HepG2 (cell line): ENCODE results near the gene IFITM5. TPM values are rescaled to one million over a fixed set of nuclear protein-coding genes. Genes with fewer than 3 reads are reported as not detected.
"Not testable (repeated sequence)": the region's sequence is repeated elsewhere in the genome, so short reads cannot be mapped to it uniquely, and the experiment has no call there.

Source experiments
- ATAC-seq: fragments of 200-7000 bp; cut with Tn5 transposase; 3 replicates; pipeline ENCODE4 v1.9.1; 2020; ENCODE audit warnings: mild to moderate bottlenecking, moderate library complexity
- BruUV-seq: library from RNA; stranded (reverse); fragments of 400-500 nt; replicated peaks from 2 replicates; lab custom pipeline; 2021; lab: Mats Ljungman, UMichigan
- CTCF ChIA-PET: fragments of 300-600 bp; formaldehyde crosslinking; extraction: SDS; loops from one replicate; lab custom pipeline; 2021; ENCODE audit warnings: low total read pairs, inconsistent platforms, low intra/inter-chr PET ratio; lab: Yijun Ruan, JAX
- POLR2A ChIA-PET: fragments of 350-600 bp; sonication (Branson Sonifier 250); formaldehyde crosslinking; loops from one replicate; lab custom pipeline; 2020; ENCODE audit warnings: antibody characterized with exemption, inconsistent platforms; lab: Yijun Ruan, JAX
- DNase-seq: peaks from one replicate; pipeline ENCODE4 v3.0.0-alpha.2; 2015; ENCODE audit warnings: low spot score
- FAIRE-seq: peaks from 3 replicates; lab custom pipeline; 2011; peaks lifted over from hg19 to GRCh38; lab: Jason Lieb, UNC
- H2AFZ ChIP-seq: one replicate; pipeline ENCODE4 v1.6.1; 2011; ENCODE audit warnings: low read length, inconsistent platforms
- H3K27ac ChIP-seq: fragments of 300-600 bp; 3 replicates; pipeline ENCODE4 v1.8.0; 2011; ENCODE audit warnings: mixed run types, mild to moderate bottlenecking, mixed read lengths, low read length, inconsistent platforms; ENCODE audit not compliant: insufficient read depth; ENCODE audit errors: extremely low read length
- H3K27me3 ChIP-seq, 2 experiments: fragments of 200-600 bp in 1 of 2; 2 replicates in 1 of 2; 3 replicates in 1 of 2; pipeline versions ENCODE4 v1.6.0 to v1.8.0; 2011; ENCODE audit warnings: low read length in 2 of 2, mild to moderate bottlenecking in 2 of 2, moderate library complexity in 2 of 2, inconsistent platforms in 1 of 2; ENCODE audit not compliant: insufficient read depth in 2 of 2, control insufficient read depth in 1 of 2
- H3K36me3 ChIP-seq, 2 experiments: fragments of 200-600 bp in 1 of 2; replicated peaks in 1 of 2; 2 replicates in 1 of 2; 3 replicates in 1 of 2; pipeline versions ENCODE4 v1.5.1 to v1.8.0; 2011; ENCODE audit warnings: low read length in 2 of 2, inconsistent platforms in 1 of 2; ENCODE audit not compliant: insufficient read depth in 2 of 2, control insufficient read depth in 1 of 2
- H3K4me1 ChIP-seq: 2 replicates; pipeline ENCODE4 v1.5.1; 2012; ENCODE audit warnings: low read length, inconsistent platforms; ENCODE audit not compliant: insufficient read depth
- H3K4me2 ChIP-seq: 2 replicates; pipeline ENCODE4 v1.6.0; 2011; ENCODE audit warnings: low read depth, low read length, inconsistent platforms
- H3K4me3 ChIP-seq, 3 experiments: fragments of 200-600 bp in 1 of 3; sonication (generic), shearing (Covaris generic) in 1 of 3; replicated peaks in 1 of 3; 2 replicates each; pipeline ENCODE4 v1.5.1; 2011 to 2016; ENCODE audit warnings: low read length in 3 of 3, inconsistent platforms in 2 of 3, low read depth in 2 of 3, mild to moderate bottlenecking in 2 of 3, control low read depth in 1 of 3, mixed read lengths in 1 of 3; ENCODE audit not compliant: insufficient read depth in 1 of 3
- H3K79me2 ChIP-seq: one replicate; pipeline ENCODE4 v1.6.1; 2011; ENCODE audit warnings: low read length, inconsistent platforms; ENCODE audit not compliant: insufficient read depth
- H3K9ac ChIP-seq: 2 replicates; pipeline ENCODE4 v1.6.0; 2011; ENCODE audit warnings: mild to moderate bottlenecking, low read depth, low read length, inconsistent platforms; ENCODE audit not compliant: insufficient read depth
- H3K9me3 ChIP-seq: 2 replicates; pipeline ENCODE4 v1.5.1; 2012; ENCODE audit warnings: mild to moderate bottlenecking, low read length
- H4K20me1 ChIP-seq: 2 replicates; pipeline ENCODE4 v1.6.0; 2011; ENCODE audit warnings: inconsistent platforms, mild to moderate bottlenecking, low read length, moderate library complexity; ENCODE audit not compliant: insufficient read depth
- CCDC6 ChIP-seq: sonication (generic); formaldehyde crosslinking; IDR thresholded peaks from 2 replicates; pipeline ENCODE4 v1.8.1; 2022; ENCODE audit warnings: mild to moderate bottlenecking, missing genetic modification reagents, moderate library complexity
- GATAD2A ChIP-seq: IDR thresholded peaks from 2 replicates; pipeline ENCODE4 v1.6.1; 2016
- NR2F6 ChIP-seq, 2 experiments: IDR thresholded peaks; 2 replicates each; pipeline ENCODE4 v1.6.1; 2016; ENCODE audit warnings: antibody characterized with exemption in 1 of 2, mild to moderate bottlenecking in 1 of 2
- RARA ChIP-seq: IDR thresholded peaks from 2 replicates; pipeline ENCODE4 v1.6.1; 2016; ENCODE audit warnings: missing genetic modification reagents, missing compliant biosample characterization
- RXRA ChIP-seq: sonication (generic); formaldehyde crosslinking; IDR thresholded peaks from 2 replicates; pipeline ENCODE4 v1.5.1; 2020; ENCODE audit warnings: missing genetic modification reagents
- RXRB ChIP-seq: IDR thresholded peaks from 2 replicates; pipeline ENCODE4 v1.6.1; 2016; ENCODE audit warnings: borderline replicate concordance, missing genetic modification reagents, missing compliant biosample characterization
- ZNF263 ChIP-seq: sonication (generic); formaldehyde crosslinking; IDR thresholded peaks from 2 replicates; pipeline ENCODE4 v1.4.0; 2020; ENCODE audit warnings: missing genetic modification reagents
- ZNF281 ChIP-seq: sonication (generic); formaldehyde crosslinking; IDR thresholded peaks from 2 replicates; pipeline ENCODE4 v1.4.0; 2020; ENCODE audit warnings: missing genetic modification reagents, borderline replicate concordance
- ZNF687 ChIP-seq: sonication (generic); formaldehyde crosslinking; IDR thresholded peaks from 2 replicates; pipeline ENCODE4 v1.5.1; 2020; ENCODE audit warnings: mild to moderate bottlenecking, missing genetic modification reagents, moderate library complexity
- WGBS: methylation state at CpG from one replicate; pipeline ENCODE4 v1.1.6; 2017; ENCODE audit warnings: low lambda C conversion rate; 5-methylcytosine and 5-hydroxymethylcytosine counted together
- in situ Hi-C: cut with HindIII; loops from 2 replicates; pipeline ENCODE4 v1.10.0; 2017; ENCODE audit warnings: low pct_unique_long_range_greater_than_20kb; ENCODE audit not compliant: extremely low pct_ligation_motif_present
- intact Hi-C: fragments of 100-400 bp; cut with micrococcal nuclease; formaldehyde crosslinking; loops from one replicate; pipeline ENCODE4 v1.10.0; 2022; ENCODE audit not compliant: unreplicated experiment
- polyA plus RNA-seq, 8 experiments: library from polyadenylated mRNA; depleted of rRNA in 3 of 8; stranded (reverse) in 7 of 8; unstranded in 1 of 8; fragments of >200 nt; fragmentation: Illumina TruSeq in 4 of 8; extraction: Trizol in 4 of 8; gene quantifications; 2 replicates each; pipeline versions ENCODE4 v1.2.1 to v1.2.3, GENCODE V29; 2011 to 2016; ENCODE audit warnings: low read depth in 4 of 8, missing spikeins in 1 of 8, mixed read lengths in 1 of 8; ENCODE audit not compliant: insufficient read depth in 1 of 8
- total RNA-seq, 5 experiments: library from RNA; depleted of rRNA; stranded (reverse); fragments of >200 nt; fragmentation: Illumina TruSeq; extraction: Trizol; gene quantifications; 2 replicates each; pipeline ENCODE4 v1.2.3, GENCODE V29; 2016; ENCODE audit warnings: low read depth in 1 of 5
- TF ChIP-seq, protein P1 (sequence below): sonication (generic); formaldehyde crosslinking; IDR thresholded peaks from 2 replicates; pipeline ENCODE4 v1.4.0; 2020; ENCODE audit warnings: missing genetic modification reagents

Gene IFITM5
- total and polyA plus RNA-seq, 2 of the 13 experiments (the other 11 are each of a cell fraction or from before 2014, with no cell fraction given) = not detected

- H4K20me1 ChIP-seq, H2AFZ ChIP-seq, CTCF ChIA-PET, in situ Hi-C loops, H3K27me3 ChIP-seq, DNase-seq, H3K27ac ChIP-seq, H3K9me3 ChIP-seq, H3K36me3 ChIP-seq, BruUV-seq, H3K79me2 ChIP-seq, FAIRE-seq: not testable (repeated sequence)
- POLR2A ChIA-PET = interaction anchor here (0.9 to 1.9 kb wide), 9 partner anchors 9 to 137 kb away, joined by 3 to 12 read pairs (median 3); partner anchors contain the start of genes BET1L and RIC8A
- Histone ChIP-seq H3K4me1 (peaks cover 71% of the 10 kb centered on the region), H3K4me2 (peak overlapping the region; percentile 83), H3K4me3 (peak overlapping the region; percentile 29 to 69 (median 48); a peak in 5 of 6 replicates), H3K9ac (peak overlapping the region; percentile 42; the same call in 1 of the 2 replicates)
- TF ChIP-seq RXRB (CRISPR knock-in tag) (peak; percentile 61; the same call in 1 of the 2 replicates), RXRA (CRISPR knock-in tag) (peak; percentile 42; the same call in 1 of the 2 replicates), ZNF281 (peak; percentile 50; the same call in 1 of the 2 replicates), NR2F6 (IDR thresholded peaks at IDR 0.05) (peak; percentile 44; the same call in 1 of the 2 replicates), NR2F6 (CRISPR knock-in tag; IDR thresholded peaks at IDR 0.05) (peak; percentile 57), ZNF263 (CRISPR knock-in tag) (0 out of 2 replicates have a peak, but pooled peaks have one; percentile 15), RARA (CRISPR knock-in tag) (peak; percentile 66), ZNF687 (CRISPR knock-in tag) (peak; percentile 64), CCDC6 (CRISPR knock-in tag) (0 out of 2 replicates have a peak, but pooled peaks have one; percentile 48), GATAD2A (CRISPR knock-in tag) (peak; percentile 19; the same call in 1 of the 2 replicates)
- TF ChIP-seq, protein P1, sequence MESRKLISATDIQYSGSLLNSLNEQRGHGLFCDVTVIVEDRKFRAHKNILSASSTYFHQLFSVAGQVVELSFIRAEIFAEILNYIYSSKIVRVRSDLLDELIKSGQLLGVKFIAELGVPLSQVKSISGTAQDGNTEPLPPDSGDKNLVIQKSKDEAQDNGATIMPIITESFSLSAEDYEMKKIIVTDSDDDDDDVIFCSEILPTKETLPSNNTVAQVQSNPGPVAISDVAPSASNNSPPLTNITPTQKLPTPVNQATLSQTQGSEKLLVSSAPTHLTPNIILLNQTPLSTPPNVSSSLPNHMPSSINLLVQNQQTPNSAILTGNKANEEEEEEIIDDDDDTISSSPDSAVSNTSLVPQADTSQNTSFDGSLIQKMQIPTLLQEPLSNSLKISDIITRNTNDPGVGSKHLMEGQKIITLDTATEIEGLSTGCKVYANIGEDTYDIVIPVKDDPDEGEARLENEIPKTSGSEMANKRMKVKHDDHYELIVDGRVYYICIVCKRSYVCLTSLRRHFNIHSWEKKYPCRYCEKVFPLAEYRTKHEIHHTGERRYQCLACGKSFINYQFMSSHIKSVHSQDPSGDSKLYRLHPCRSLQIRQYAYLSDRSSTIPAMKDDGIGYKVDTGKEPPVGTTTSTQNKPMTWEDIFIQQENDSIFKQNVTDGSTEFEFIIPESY = peak; percentile 76; the same call in 1 of the 2 replicates
- intact Hi-C loops = loop anchor here (5.0 kb wide), 1 partner anchor 48 kb away; no protein-coding TSS in a partner anchor
- WGBS = 34% methylated on average over 20 of the region's 24 CpGs
- ATAC-seq = peak; percentile 2; the same call in 2 of the 3 replicates
These were observed 9.7 kb upstream of the IFITM5 start for GRCh38 chr11:308740-309665.
